ENCODE measurements around the gene ARAP3. TPM values are rescaled to one million over a fixed set of nuclear protein-coding genes. Genes with fewer than 3 reads are reported as not detected.

Gene ARAP3
- total and polyA plus RNA-seq, 2 experiments from 2014 or later, result 18.4 to 33.2 TPM

DNA sequence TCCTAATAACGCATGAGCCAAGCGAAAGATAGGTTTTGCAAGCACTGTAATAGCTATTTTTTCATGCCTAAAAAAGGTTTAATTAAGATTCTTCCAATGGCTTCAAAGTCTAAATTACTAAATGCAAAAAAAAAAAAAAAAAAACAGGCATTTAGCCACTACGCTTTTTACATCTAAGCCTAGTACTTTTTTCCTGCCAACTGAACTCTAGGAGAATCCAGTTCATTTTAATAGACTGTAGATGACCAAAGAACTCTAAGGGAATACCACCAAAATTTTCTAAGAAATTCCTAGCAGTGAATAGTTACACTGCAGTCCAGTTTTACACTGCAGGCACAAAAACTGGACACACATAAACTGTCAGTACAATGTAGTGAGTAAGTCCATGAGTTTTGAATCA lies 73.0 kb downstream of the ARAP3 start:
- H3K9me3 Mint-ChIP-seq, result no peaks in the 10 kb centered on the region
- TF ChIP-seq ETS1 (IDR thresholded peaks at IDR 0.05) (no peak), ZNF114 (CRISPR knock-in tag; IDR thresholded peaks at IDR 0.05) (no peak), CREB1 (CRISPR knock-in tag; IDR thresholded peaks at IDR 0.05; ENCODE audit: low read depth) (no peak), NANOG (IDR thresholded peaks at IDR 0.05; ENCODE audit: borderline replicate concordance) (no peak), POLR2AphosphoS5 (IDR thresholded peaks at IDR 0.05; ENCODE audit: low read depth) (no peak), EZH2phosphoT487 (IDR thresholded peaks at IDR 0.05; ENCODE audit: unreplicated experiment) (no peak), STAT1 (IDR thresholded peaks at IDR 0.05; ENCODE audit: unreplicated experiment) (no peak), JUNB (IDR thresholded peaks at IDR 0.05; ENCODE audit: unreplicated experiment) (no peak), EZH2 (IDR thresholded peaks at IDR 0.05; ENCODE audit: low read depth, unreplicated experiment) (no peak), ZNF331 (CRISPR knock-in tag; IDR thresholded peaks at IDR 0.05; ENCODE audit: low read depth) (no peak)
- TF ChIP-seq, protein P1, sequence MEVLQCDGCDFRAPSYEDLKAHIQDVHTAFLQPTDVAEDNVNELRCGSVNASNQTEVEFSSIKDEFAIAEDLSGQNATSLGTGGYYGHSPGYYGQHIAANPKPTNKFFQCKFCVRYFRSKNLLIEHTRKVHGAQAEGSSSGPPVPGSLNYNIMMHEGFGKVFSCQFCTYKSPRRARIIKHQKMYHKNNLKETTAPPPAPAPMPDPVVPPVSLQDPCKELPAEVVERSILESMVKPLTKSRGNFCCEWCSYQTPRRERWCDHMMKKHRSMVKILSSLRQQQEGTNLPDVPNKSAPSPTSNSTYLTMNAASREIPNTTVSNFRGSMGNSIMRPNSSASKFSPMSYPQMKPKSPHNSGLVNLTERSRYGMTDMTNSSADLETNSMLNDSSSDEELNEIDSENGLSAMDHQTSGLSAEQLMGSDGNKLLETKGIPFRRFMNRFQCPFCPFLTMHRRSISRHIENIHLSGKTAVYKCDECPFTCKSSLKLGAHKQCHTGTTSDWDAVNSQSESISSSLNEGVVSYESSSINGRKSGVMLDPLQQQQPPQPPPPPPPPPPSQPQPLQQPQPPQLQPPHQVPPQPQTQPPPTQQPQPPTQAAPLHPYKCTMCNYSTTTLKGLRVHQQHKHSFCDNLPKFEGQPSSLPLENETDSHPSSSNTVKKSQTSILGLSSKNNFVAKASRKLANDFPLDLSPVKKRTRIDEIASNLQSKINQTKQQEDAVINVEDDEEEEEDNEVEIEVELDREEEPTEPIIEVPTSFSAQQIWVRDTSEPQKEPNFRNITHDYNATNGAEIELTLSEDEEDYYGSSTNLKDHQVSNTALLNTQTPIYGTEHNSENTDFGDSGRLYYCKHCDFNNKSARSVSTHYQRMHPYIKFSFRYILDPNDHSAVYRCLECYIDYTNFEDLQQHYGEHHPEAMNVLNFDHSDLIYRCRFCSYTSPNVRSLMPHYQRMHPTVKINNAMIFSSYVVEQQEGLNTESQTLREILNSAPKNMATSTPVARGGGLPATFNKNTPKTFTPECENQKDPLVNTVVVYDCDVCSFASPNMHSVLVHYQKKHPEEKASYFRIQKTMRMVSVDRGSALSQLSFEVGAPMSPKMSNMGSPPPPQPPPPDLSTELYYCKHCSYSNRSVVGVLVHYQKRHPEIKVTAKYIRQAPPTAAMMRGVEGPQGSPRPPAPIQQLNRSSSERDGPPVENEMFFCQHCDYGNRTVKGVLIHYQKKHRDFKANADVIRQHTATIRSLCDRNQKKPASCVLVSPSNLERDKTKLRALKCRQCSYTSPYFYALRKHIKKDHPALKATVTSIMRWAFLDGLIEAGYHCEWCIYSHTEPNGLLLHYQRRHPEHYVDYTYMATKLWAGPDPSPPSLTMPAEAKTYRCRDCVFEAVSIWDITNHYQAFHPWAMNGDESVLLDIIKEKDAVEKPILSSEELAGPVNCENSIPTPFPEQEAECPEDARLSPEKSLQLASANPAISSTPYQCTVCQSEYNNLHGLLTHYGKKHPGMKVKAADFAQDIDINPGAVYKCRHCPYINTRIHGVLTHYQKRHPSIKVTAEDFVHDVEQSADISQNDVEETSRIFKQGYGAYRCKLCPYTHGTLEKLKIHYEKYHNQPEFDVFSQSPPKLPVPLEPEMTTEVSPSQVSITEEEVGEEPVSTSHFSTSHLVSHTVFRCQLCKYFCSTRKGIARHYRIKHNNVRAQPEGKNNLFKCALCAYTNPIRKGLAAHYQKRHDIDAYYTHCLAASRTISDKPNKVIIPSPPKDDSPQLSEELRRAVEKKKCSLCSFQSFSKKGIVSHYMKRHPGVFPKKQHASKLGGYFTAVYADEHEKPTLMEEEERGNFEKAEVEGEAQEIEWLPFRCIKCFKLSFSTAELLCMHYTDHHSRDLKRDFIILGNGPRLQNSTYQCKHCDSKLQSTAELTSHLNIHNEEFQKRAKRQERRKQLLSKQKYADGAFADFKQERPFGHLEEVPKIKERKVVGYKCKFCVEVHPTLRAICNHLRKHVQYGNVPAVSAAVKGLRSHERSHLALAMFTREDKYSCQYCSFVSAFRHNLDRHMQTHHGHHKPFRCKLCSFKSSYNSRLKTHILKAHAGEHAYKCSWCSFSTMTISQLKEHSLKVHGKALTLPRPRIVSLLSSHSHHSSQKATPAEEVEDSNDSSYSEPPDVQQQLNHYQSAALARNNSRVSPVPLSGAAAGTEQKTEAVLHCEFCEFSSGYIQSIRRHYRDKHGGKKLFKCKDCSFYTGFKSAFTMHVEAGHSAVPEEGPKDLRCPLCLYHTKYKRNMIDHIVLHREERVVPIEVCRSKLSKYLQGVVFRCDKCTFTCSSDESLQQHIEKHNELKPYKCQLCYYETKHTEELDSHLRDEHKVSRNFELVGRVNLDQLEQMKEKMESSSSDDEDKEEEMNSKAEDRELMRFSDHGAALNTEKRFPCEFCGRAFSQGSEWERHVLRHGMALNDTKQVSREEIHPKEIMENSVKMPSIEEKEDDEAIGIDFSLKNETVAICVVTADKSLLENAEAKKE (CRISPR knock-in tag; IDR thresholded peaks at IDR 0.05), result no peak
- TF ChIP-seq, protein P2, sequence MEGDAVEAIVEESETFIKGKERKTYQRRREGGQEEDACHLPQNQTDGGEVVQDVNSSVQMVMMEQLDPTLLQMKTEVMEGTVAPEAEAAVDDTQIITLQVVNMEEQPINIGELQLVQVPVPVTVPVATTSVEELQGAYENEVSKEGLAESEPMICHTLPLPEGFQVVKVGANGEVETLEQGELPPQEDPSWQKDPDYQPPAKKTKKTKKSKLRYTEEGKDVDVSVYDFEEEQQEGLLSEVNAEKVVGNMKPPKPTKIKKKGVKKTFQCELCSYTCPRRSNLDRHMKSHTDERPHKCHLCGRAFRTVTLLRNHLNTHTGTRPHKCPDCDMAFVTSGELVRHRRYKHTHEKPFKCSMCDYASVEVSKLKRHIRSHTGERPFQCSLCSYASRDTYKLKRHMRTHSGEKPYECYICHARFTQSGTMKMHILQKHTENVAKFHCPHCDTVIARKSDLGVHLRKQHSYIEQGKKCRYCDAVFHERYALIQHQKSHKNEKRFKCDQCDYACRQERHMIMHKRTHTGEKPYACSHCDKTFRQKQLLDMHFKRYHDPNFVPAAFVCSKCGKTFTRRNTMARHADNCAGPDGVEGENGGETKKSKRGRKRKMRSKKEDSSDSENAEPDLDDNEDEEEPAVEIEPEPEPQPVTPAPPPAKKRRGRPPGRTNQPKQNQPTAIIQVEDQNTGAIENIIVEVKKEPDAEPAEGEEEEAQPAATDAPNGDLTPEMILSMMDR (conservative IDR thresholded peaks at IDR 0.05; ENCODE audit: low read depth in 2 of 2), result no peak
- TF ChIP-seq, protein P3, sequence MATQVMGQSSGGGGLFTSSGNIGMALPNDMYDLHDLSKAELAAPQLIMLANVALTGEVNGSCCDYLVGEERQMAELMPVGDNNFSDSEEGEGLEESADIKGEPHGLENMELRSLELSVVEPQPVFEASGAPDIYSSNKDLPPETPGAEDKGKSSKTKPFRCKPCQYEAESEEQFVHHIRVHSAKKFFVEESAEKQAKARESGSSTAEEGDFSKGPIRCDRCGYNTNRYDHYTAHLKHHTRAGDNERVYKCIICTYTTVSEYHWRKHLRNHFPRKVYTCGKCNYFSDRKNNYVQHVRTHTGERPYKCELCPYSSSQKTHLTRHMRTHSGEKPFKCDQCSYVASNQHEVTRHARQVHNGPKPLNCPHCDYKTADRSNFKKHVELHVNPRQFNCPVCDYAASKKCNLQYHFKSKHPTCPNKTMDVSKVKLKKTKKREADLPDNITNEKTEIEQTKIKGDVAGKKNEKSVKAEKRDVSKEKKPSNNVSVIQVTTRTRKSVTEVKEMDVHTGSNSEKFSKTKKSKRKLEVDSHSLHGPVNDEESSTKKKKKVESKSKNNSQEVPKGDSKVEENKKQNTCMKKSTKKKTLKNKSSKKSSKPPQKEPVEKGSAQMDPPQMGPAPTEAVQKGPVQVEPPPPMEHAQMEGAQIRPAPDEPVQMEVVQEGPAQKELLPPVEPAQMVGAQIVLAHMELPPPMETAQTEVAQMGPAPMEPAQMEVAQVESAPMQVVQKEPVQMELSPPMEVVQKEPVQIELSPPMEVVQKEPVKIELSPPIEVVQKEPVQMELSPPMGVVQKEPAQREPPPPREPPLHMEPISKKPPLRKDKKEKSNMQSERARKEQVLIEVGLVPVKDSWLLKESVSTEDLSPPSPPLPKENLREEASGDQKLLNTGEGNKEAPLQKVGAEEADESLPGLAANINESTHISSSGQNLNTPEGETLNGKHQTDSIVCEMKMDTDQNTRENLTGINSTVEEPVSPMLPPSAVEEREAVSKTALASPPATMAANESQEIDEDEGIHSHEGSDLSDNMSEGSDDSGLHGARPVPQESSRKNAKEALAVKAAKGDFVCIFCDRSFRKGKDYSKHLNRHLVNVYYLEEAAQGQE (IDR thresholded peaks at IDR 0.05; ENCODE audit: unreplicated experiment), result no peak
- peaks cover 100% of the 10 kb centered on the region for H3K79me2 ChIP-seq (replicated peaks; ENCODE audit: insufficient read depth)

More for the DNA sequence above, 73.0 kb downstream of the ARAP3 start:
- Histone ChIP-seq H3K27ac (ENCODE audit: low read depth) (no peak overlapping the region), H3K4me1 (ENCODE audit: insufficient read depth) (peaks cover 11% of the 10 kb centered on the region), H2AFZ (no peak overlapping the region), H3F3A (replicated peaks; ENCODE audit: low read depth) (no peaks in the 10 kb centered on the region), H3K4me2 (no peak overlapping the region), H3K4me3 (no peak overlapping the region), H3K27me3 (ENCODE audit: insufficient read depth) (no peaks in the 10 kb centered on the region), H3K36me3 (ENCODE audit: insufficient read depth) (no peaks in the 10 kb centered on the region), H3K9me2 (ENCODE audit: insufficient read depth) (no peaks in the 10 kb centered on the region), H4K20me1 (replicated peaks; ENCODE audit: insufficient read depth) (peaks cover 24% of the 10 kb centered on the region)
- no peak overlapping the region for H3K4me3 Mint-ChIP-seq
- H3K27me3 Mint-ChIP-seq (ENCODE audit: insufficient read depth, low read depth, poor library complexity), result no peaks in the 10 kb centered on the region
- no peak overlapping the region for H3K27ac Mint-ChIP-seq
- peaks cover 4% of the 10 kb centered on the region; the same call in 1 of the 3 replicates for H3K36me3 Mint-ChIP-seq (ENCODE audit: low read depth)
- ATAC-seq (no peak), DNase-seq (ENCODE audit: low spot score) (no peak)
- peaks cover 20% of the 10 kb centered on the region for H3K4me1 Mint-ChIP-seq
